HepG2 (cell line): ENCODE data around the gene CDYL. TPM values are rescaled to one million over a fixed set of nuclear protein-coding genes. Genes with fewer than 3 reads are reported as not detected.

Source experiments
- ATAC-seq: fragments of 200-7000 bp; cut with Tn5 transposase; 3 replicates; pipeline ENCODE4 v1.9.1; 2020; ENCODE audit warnings: mild to moderate bottlenecking, moderate library complexity
- BruUV-seq: library from RNA; stranded (reverse); fragments of 400-500 nt; replicated peaks from 2 replicates; lab custom pipeline; 2021; lab: Mats Ljungman, UMichigan
- CTCF ChIA-PET: fragments of 300-600 bp; formaldehyde crosslinking; extraction: SDS; loops from one replicate; lab custom pipeline; 2021; ENCODE audit warnings: low total read pairs, inconsistent platforms, low intra/inter-chr PET ratio; lab: Yijun Ruan, JAX
- POLR2A ChIA-PET: fragments of 350-600 bp; sonication (Branson Sonifier 250); formaldehyde crosslinking; loops from one replicate; lab custom pipeline; 2020; ENCODE audit warnings: antibody characterized with exemption, inconsistent platforms; lab: Yijun Ruan, JAX
- DNase-seq: peaks from one replicate; pipeline ENCODE4 v3.0.0-alpha.2; 2015; ENCODE audit warnings: low spot score
- FAIRE-seq: peaks from 3 replicates; lab custom pipeline; 2011; peaks lifted over from hg19 to GRCh38; lab: Jason Lieb, UNC
- H2AFZ ChIP-seq: one replicate; pipeline ENCODE4 v1.6.1; 2011; ENCODE audit warnings: low read length, inconsistent platforms
- H3K27ac ChIP-seq: fragments of 300-600 bp; 3 replicates; pipeline ENCODE4 v1.8.0; 2011; ENCODE audit warnings: mixed run types, mild to moderate bottlenecking, mixed read lengths, low read length, inconsistent platforms; ENCODE audit not compliant: insufficient read depth; ENCODE audit errors: extremely low read length
- H3K27me3 ChIP-seq, 2 experiments: fragments of 200-600 bp in 1 of 2; 2 replicates in 1 of 2; 3 replicates in 1 of 2; pipeline versions ENCODE4 v1.6.0 to v1.8.0; 2011; ENCODE audit warnings: low read length in 2 of 2, mild to moderate bottlenecking in 2 of 2, moderate library complexity in 2 of 2, inconsistent platforms in 1 of 2; ENCODE audit not compliant: insufficient read depth in 2 of 2, control insufficient read depth in 1 of 2
- H3K36me3 ChIP-seq, 2 experiments: fragments of 200-600 bp in 1 of 2; replicated peaks in 1 of 2; 2 replicates in 1 of 2; 3 replicates in 1 of 2; pipeline versions ENCODE4 v1.5.1 to v1.8.0; 2011; ENCODE audit warnings: low read length in 2 of 2, inconsistent platforms in 1 of 2; ENCODE audit not compliant: insufficient read depth in 2 of 2, control insufficient read depth in 1 of 2
- H3K4me1 ChIP-seq: 2 replicates; pipeline ENCODE4 v1.5.1; 2012; ENCODE audit warnings: low read length, inconsistent platforms; ENCODE audit not compliant: insufficient read depth
- H3K4me2 ChIP-seq: 2 replicates; pipeline ENCODE4 v1.6.0; 2011; ENCODE audit warnings: low read depth, low read length, inconsistent platforms
- H3K4me3 ChIP-seq, 3 experiments: fragments of 200-600 bp in 1 of 3; sonication (generic), shearing (Covaris generic) in 1 of 3; replicated peaks in 1 of 3; 2 replicates each; pipeline ENCODE4 v1.5.1; 2011 to 2016; ENCODE audit warnings: low read length in 3 of 3, inconsistent platforms in 2 of 3, low read depth in 2 of 3, mild to moderate bottlenecking in 2 of 3, control low read depth in 1 of 3, mixed read lengths in 1 of 3; ENCODE audit not compliant: insufficient read depth in 1 of 3
- H3K79me2 ChIP-seq: one replicate; pipeline ENCODE4 v1.6.1; 2011; ENCODE audit warnings: low read length, inconsistent platforms; ENCODE audit not compliant: insufficient read depth
- H3K9ac ChIP-seq: 2 replicates; pipeline ENCODE4 v1.6.0; 2011; ENCODE audit warnings: mild to moderate bottlenecking, low read depth, low read length, inconsistent platforms; ENCODE audit not compliant: insufficient read depth
- H3K9me3 ChIP-seq: 2 replicates; pipeline ENCODE4 v1.5.1; 2012; ENCODE audit warnings: mild to moderate bottlenecking, low read length
- H4K20me1 ChIP-seq: 2 replicates; pipeline ENCODE4 v1.6.0; 2011; ENCODE audit warnings: inconsistent platforms, mild to moderate bottlenecking, low read length, moderate library complexity; ENCODE audit not compliant: insufficient read depth
- CREM ChIP-seq, 2 experiments: sonication (generic) in 1 of 2; formaldehyde crosslinking in 1 of 2; IDR thresholded peaks; 2 replicates each; pipeline versions ENCODE4 v1.4.0 to v1.6.1; 2016 to 2020; ENCODE audit warnings: antibody characterized with exemption in 1 of 2, mild to moderate bottlenecking in 1 of 2, missing genetic modification reagents in 1 of 2
- NONO ChIP-seq, 2 experiments: fragments of 450-650 bp in 1 of 2; sonication (generic) in 1 of 2; formaldehyde crosslinking in 1 of 2; IDR thresholded peaks in 1 of 2; conservative IDR thresholded peaks in 1 of 2; 2 replicates each; pipeline versions ENCODE4 v1.6.1 to v1.8.0; 2017 to 2022; ENCODE audit warnings: mild to moderate bottlenecking in 1 of 2, missing genetic modification reagents in 1 of 2, moderate library complexity in 1 of 2
- SPEN ChIP-seq: sonication (generic); formaldehyde crosslinking; IDR thresholded peaks from 2 replicates; pipeline ENCODE4 v1.5.1; 2020; ENCODE audit warnings: low read depth, mild to moderate bottlenecking, missing genetic modification reagents
- ZFP37 ChIP-seq: sonication (generic); formaldehyde crosslinking; IDR thresholded peaks from 2 replicates; pipeline ENCODE4 v1.4.0; 2020; ENCODE audit warnings: missing genetic modification reagents, borderline replicate concordance
- WGBS: methylation state at CpG from one replicate; pipeline ENCODE4 v1.1.6; 2017; ENCODE audit warnings: low lambda C conversion rate; 5-methylcytosine and 5-hydroxymethylcytosine counted together
- in situ Hi-C: cut with HindIII; loops from 2 replicates; pipeline ENCODE4 v1.10.0; 2017; ENCODE audit warnings: low pct_unique_long_range_greater_than_20kb; ENCODE audit not compliant: extremely low pct_ligation_motif_present
- intact Hi-C: fragments of 100-400 bp; cut with micrococcal nuclease; formaldehyde crosslinking; loops from one replicate; pipeline ENCODE4 v1.10.0; 2022; ENCODE audit not compliant: unreplicated experiment
- polyA plus RNA-seq, 8 experiments: library from polyadenylated mRNA; depleted of rRNA in 3 of 8; stranded (reverse) in 7 of 8; unstranded in 1 of 8; fragments of >200 nt; fragmentation: Illumina TruSeq in 4 of 8; extraction: Trizol in 4 of 8; gene quantifications; 2 replicates each; pipeline versions ENCODE4 v1.2.1 to v1.2.3, GENCODE V29; 2011 to 2016; ENCODE audit warnings: low read depth in 4 of 8, missing spikeins in 1 of 8, mixed read lengths in 1 of 8; ENCODE audit not compliant: insufficient read depth in 1 of 8
- total RNA-seq, 5 experiments: library from RNA; depleted of rRNA; stranded (reverse); fragments of >200 nt; fragmentation: Illumina TruSeq; extraction: Trizol; gene quantifications; 2 replicates each; pipeline ENCODE4 v1.2.3, GENCODE V29; 2016; ENCODE audit warnings: low read depth in 1 of 5
- TF ChIP-seq, protein P1 (sequence below): sonication (generic); formaldehyde crosslinking; IDR thresholded peaks from 2 replicates; pipeline ENCODE4 v1.5.0; 2020; ENCODE audit warnings: mild to moderate bottlenecking, missing genetic modification reagents
- TF ChIP-seq, protein P2 (sequence below): sonication (generic); formaldehyde crosslinking; IDR thresholded peaks from 2 replicates; pipeline ENCODE4 v1.5.0; 2020; ENCODE audit warnings: mild to moderate bottlenecking, low read depth, missing genetic modification reagents, borderline replicate concordance
- TF ChIP-seq, protein P3 (sequence below): sonication (generic); formaldehyde crosslinking; IDR thresholded peaks from 2 replicates; pipeline ENCODE4 v1.5.0; 2020; ENCODE audit warnings: mild to moderate bottlenecking, missing genetic modification reagents, borderline replicate concordance
- TF ChIP-seq, protein P4 (sequence below): IDR thresholded peaks from 2 replicates; pipeline ENCODE4 v1.6.1; 2016; ENCODE audit warnings: mild to moderate bottlenecking

Gene CDYL
- total and polyA plus RNA-seq, 2 of the 13 experiments (the other 11 are each of a cell fraction or from before 2014, with no cell fraction given) = 22.8 to 105 TPM

DNA sequence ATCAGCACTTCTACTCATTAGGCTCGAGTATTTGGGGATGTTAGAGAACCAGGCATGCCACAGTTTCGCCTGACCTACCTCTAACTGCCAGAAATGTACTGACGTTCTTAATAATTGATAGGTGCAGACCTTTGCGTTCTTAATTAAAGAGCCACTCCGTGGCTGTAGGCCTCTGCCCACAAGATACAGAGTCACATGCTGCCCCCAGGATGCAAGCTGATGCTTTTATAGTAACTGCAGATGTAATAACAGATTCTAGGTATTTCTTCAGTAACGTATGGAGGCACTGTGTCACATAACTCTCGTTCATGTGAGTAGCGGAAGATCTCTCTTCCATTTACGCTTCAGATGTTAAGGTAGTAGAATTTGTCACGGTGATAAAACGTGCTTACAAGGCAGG, 114.4 kb downstream of the CDYL start (continued):
- TF ChIP-seq, protein P1, sequence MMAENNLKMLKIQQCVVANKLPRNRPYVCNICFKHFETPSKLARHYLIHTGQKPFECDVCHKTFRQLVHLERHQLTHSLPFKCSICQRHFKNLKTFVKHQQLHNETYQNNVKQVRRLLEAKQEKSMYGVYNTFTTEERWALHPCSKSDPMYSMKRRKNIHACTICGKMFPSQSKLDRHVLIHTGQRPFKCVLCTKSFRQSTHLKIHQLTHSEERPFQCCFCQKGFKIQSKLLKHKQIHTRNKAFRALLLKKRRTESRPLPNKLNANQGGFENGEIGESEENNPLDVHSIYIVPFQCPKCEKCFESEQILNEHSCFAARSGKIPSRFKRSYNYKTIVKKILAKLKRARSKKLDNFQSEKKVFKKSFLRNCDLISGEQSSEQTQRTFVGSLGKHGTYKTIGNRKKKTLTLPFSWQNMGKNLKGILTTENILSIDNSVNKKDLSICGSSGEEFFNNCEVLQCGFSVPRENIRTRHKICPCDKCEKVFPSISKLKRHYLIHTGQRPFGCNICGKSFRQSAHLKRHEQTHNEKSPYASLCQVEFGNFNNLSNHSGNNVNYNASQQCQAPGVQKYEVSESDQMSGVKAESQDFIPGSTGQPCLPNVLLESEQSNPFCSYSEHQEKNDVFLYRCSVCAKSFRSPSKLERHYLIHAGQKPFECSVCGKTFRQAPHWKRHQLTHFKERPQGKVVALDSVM (CRISPR knock-in tag) = no peak
- TF ChIP-seq, protein P2, sequence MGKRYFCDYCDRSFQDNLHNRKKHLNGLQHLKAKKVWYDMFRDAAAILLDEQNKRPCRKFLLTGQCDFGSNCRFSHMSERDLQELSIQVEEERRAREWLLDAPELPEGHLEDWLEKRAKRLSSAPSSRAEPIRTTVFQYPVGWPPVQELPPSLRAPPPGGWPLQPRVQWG = no peak
- TF ChIP-seq NONO (IDR thresholded peaks at IDR 0.05) = no peak
- TF ChIP-seq NONO (CRISPR knock-in tag; conservative IDR thresholded peaks at IDR 0.05) = no peak
- TF ChIP-seq, all 625 proteins: peak for 0

DNA sequence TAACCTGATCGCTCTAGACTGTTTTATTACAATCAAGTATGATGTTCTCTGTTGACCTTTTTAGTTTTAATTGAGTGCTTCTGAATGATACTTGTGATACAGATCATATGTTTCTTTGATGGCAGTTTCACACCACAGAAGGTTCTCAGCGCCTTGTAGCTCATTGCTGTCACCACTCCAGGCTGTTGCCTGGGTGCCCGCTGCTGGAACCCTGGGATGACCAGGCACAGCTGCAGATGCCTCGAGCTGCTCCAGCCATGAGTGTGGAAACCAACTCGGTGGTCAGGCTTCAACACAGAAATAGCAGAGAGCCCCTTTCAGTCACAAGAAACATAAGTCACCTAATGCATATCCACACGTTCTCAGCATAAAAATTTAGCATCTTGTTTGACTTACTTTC, 114.9 kb downstream of the CDYL start:
- H3K4me2 ChIP-seq = no peak overlapping the region
- H3K9me3 ChIP-seq = no peaks in the 10 kb centered on the region
- 92% methylated on average over 6 of the region's 6 CpGs for WGBS

More for the DNA sequence above, 114.9 kb downstream of the CDYL start:
- no peak overlapping the region for H3K9ac ChIP-seq
- H2AFZ ChIP-seq = no peak overlapping the region
- no peak for ATAC-seq
- no TSS peak for BruUV-seq
- H4K20me1 ChIP-seq = 0 out of 2 replicates have a peak, but pooled peaks cover 4% of the 10 kb centered on the region
- no peak overlapping the region for H3K27ac ChIP-seq
- H3K36me3 ChIP-seq = peaks cover 4 to 9% of the 10 kb centered on the region in 2 experiments; a peak in 4 of 5 replicates
- no peak overlapping the region for H3K4me3 ChIP-seq
- POLR2A ChIA-PET = no interaction called here
- no peak for FAIRE-seq
- DNase-seq = no peak
- in situ Hi-C loops (no loop called here), intact Hi-C loops (no loop called here)
- H3K4me1 ChIP-seq = no peaks in the 10 kb centered on the region
- CTCF ChIA-PET = no interaction called here
- H3K27me3 ChIP-seq = no peaks in the 10 kb centered on the region
- TF ChIP-seq ZFP37 (CRISPR knock-in tag) (no peak), CREM (IDR thresholded peaks at IDR 0.05) (no peak), CREM (CRISPR knock-in tag; IDR thresholded peaks at IDR 0.05) (no peak), SPEN (CRISPR knock-in tag) (no peak)
- TF ChIP-seq, protein P3, sequence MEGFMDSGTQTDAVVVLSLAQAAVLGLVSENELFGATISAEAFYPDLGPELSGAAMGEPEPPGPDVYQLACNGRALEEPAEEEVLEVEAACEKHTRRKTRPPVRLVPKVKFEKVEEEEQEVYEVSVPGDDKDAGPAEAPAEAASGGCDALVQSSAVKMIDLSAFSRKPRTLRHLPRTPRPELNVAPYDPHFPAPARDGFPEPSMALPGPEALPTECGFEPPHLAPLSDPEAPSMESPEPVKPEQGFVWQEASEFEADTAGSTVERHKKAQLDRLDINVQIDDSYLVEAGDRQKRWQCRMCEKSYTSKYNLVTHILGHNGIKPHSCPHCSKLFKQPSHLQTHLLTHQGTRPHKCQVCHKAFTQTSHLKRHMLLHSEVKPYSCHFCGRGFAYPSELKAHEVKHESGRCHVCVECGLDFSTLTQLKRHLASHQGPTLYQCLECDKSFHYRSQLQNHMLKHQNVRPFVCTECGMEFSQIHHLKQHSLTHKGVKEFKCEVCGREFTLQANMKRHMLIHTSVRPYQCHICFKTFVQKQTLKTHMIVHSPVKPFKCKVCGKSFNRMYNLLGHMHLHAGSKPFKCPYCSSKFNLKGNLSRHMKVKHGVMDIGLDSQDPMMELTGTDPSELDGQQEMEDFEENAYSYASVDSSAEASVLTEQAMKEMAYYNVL (CRISPR knock-in tag) = no peak
- TF ChIP-seq, protein P4, sequence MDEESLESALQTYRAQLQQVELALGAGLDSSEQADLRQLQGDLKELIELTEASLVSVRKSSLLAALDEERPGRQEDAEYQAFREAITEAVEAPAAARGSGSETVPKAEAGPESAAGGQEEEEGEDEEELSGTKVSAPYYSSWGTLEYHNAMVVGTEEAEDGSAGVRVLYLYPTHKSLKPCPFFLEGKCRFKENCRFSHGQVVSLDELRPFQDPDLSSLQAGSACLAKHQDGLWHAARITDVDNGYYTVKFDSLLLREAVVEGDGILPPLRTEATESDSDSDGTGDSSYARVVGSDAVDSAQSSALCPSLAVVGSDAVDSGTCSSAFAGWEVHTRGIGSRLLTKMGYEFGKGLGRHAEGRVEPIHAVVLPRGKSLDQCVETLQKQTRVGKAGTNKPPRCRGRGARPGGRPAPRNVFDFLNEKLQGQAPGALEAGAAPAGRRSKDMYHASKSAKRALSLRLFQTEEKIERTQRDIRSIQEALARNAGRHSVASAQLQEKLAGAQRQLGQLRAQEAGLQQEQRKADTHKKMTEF (CRISPR knock-in tag) = no peak
- H3K79me2 ChIP-seq = peaks cover 23% of the 10 kb centered on the region
